B cell (primary cell): Measurements from ENCODE around the gene HSH2D.

Source experiments
- EZH2 ChIP-seq: IDR thresholded peaks from 2 replicates; pipeline ENCODE4 v1.6.1; 2012; ENCODE audit warnings: borderline replicate concordance, low read depth, mild to moderate bottlenecking, moderate library complexity, low read length; ENCODE audit not compliant: insufficient read depth, poor library complexity, severe bottlenecking
- TF ChIP-seq, protein P1 (sequence below): fragments of 200-600 bp; IDR thresholded peaks from one replicate; pipeline ENCODE4 v1.8.0; 2022; ENCODE audit warnings: antibody characterized with exemption, mild to moderate bottlenecking

DNA sequence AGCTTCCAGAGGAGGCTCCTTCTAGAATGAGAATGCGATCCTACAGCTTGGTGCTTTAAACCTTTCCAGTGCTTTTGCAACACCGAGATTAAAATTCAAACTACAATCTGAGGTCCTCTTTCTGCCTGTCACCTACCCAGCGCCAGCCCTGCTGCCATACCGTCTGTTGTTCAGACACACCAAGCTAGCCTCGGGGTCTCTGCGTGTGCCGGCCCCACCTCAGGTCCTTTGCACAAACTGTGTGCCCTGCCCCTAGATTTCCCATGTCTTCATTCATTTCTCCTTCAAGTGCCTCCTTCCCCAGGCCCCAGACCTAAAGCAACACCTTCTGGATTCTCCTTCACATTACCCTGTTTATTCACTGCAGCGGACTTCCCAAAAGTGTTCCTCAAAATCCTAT lies 11.1 kb downstream of the HSH2D start:
- TF ChIP-seq, protein P1, sequence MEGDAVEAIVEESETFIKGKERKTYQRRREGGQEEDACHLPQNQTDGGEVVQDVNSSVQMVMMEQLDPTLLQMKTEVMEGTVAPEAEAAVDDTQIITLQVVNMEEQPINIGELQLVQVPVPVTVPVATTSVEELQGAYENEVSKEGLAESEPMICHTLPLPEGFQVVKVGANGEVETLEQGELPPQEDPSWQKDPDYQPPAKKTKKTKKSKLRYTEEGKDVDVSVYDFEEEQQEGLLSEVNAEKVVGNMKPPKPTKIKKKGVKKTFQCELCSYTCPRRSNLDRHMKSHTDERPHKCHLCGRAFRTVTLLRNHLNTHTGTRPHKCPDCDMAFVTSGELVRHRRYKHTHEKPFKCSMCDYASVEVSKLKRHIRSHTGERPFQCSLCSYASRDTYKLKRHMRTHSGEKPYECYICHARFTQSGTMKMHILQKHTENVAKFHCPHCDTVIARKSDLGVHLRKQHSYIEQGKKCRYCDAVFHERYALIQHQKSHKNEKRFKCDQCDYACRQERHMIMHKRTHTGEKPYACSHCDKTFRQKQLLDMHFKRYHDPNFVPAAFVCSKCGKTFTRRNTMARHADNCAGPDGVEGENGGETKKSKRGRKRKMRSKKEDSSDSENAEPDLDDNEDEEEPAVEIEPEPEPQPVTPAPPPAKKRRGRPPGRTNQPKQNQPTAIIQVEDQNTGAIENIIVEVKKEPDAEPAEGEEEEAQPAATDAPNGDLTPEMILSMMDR: no peak
- TF ChIP-seq EZH2: no peak
